ENCODE data around the gene LHPP.

DNA sequence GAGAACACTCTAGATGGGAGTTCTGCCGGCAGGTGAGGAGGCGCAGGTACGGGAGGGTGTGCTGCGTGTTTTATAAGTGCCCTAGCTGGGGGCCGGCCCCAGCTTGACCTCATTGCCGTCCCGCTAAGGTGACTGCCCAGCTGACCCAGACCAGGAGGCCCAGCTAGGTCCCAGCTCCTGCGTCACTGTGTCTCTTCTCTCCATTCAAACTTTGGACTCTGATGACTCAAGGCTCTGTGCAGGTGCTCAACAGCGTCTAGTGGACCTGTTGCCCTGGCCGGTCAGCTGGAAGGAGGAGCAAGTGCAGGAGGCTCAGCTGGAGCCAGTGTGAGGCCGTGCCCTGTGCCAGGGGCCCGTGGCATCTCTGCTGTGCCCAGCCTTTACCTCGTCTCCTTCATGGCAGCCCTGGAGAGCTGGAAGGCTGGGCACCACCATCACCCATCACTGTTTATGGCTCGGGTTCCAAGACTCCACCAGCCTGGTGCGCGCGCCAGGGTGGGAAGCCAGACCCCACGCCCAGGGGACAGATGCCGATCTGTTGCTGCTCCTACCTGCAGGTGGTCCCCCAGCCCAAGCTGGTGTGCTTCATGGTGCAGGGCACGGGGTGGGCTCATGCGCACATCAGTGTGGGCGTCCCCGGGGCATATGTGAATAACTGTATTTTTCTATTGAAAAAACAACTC, 14.6 kb downstream of the LHPP start:
- TF ChIP-seq, protein P1, sequence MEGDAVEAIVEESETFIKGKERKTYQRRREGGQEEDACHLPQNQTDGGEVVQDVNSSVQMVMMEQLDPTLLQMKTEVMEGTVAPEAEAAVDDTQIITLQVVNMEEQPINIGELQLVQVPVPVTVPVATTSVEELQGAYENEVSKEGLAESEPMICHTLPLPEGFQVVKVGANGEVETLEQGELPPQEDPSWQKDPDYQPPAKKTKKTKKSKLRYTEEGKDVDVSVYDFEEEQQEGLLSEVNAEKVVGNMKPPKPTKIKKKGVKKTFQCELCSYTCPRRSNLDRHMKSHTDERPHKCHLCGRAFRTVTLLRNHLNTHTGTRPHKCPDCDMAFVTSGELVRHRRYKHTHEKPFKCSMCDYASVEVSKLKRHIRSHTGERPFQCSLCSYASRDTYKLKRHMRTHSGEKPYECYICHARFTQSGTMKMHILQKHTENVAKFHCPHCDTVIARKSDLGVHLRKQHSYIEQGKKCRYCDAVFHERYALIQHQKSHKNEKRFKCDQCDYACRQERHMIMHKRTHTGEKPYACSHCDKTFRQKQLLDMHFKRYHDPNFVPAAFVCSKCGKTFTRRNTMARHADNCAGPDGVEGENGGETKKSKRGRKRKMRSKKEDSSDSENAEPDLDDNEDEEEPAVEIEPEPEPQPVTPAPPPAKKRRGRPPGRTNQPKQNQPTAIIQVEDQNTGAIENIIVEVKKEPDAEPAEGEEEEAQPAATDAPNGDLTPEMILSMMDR (conservative IDR thresholded peaks at IDR 0.05), result no peak
- TF ChIP-seq ZFX (IDR thresholded peaks at IDR 0.05), result no peak
